ENCODE measurements around the gene ZBTB21.

Gene ZBTB21

DNA sequence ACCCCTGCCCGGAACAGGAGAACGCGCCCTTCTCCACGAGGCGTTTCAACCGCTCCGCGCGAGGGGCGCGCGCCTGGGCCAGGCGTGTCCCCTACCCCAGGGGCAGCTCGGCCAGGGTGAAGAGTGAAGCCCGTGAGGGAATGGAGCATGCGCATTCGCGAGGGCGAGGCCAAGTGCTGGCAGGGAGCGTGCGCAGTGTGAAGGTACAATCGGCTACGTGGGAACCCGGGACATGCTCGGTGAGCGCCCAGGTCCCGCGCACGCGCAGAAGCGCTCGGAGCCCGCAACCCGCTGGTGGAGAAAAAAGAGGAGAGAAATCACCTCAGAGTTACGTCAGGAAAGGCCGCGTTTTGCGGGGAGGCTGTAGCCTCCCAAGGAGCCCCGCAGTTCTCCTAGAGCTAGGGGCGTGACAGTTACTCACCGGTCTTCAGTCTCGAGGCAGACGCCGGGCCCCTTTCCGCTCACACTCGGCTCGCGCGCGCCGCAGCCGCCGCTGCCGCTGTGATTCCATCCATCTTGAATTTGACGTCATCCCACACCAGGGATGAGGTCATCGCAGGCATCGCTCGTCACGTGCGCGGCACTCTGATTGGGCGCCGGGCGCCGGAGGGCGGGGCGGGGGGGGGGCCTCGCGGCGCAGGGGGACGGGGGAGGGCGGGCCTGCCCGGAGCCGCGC is at the start of gene ZBTB21:
Gene ZBTB21 (minus strand): TSS at position 530 of the 676 bp plus-strand sequence. CDS start 16,265 bp downstream, outside the sequence.
- FAIRE-seq, result peak; percentile 62

GRCh38 chr21:42059721-42060120 is 49.6 kb upstream of the ZBTB21 start:
- no peak for FAIRE-seq

- FAIRE-seq, result no peak
Measured at GRCh38 chr21:42059141-42059540, 49.0 kb upstream of the ZBTB21 start.

- FAIRE-seq, result no peak
Measured at GRCh38 chr21:42058631-42059111, 48.5 kb upstream of the ZBTB21 start.

GRCh38 chr21:42057851-42058437 is 47.8 kb upstream of the ZBTB21 start:
- no peak for FAIRE-seq

DNA sequence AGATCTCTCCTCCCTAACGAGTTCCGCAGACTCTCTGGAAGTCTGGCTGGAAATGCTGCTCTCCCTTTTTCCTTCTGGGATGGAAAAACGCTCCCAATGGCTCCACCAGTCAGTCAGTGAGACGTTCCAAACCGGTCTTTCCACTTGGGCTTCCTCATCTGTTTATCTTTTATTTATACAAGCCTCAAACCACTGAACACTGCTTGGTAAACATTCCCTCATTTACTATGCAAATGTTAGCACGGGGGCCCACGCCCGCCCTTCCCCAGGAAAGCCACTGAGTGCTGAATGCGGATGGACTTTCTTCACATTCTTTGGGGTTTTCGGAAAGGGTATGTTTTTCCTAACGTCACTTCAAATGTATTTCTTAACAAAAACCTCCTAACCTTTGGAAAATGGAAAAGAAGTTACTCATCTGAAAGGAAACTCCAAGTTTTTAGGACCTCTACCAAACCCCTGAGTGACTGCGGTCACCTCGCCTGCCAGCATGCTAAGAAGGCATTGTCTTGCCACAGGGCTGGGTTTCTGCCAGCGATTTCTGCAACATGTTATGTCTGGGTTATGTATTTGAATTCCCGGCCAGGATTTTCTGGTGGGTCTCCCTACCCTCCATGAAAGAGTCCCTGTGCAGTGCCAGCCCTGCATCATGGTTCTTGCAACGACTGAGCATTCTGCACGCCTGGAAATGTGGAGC is 47.0 kb upstream of the ZBTB21 start:
- no peak for FAIRE-seq

DNA sequence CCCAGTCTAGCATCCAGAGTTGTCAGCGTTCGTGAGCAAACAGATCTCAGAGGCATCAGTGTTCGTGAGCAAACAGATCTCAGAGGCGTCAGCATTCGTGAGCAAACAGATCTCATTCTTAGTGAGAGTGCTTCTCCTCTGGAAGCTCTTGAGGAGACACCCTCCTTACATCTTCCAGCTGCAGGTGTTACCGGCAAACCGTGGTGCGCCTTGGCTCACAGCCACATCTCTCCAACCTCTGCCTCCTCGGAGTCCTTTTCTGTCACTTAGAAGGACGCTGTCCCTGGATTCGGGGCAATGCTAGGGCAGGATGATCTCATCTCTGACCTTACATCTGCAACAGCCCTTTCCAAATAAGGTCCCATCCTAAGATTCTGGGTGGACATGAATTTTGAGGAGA is 46.3 kb upstream of the ZBTB21 start:
- no peak for FAIRE-seq

GRCh38 chr21:42055425-42055824 is 45.3 kb upstream of the ZBTB21 start:
- FAIRE-seq, result no peak

- FAIRE-seq, result no peak
Measured at GRCh38 chr21:42051788-42052187, 41.6 kb upstream of the ZBTB21 start.

DNA sequence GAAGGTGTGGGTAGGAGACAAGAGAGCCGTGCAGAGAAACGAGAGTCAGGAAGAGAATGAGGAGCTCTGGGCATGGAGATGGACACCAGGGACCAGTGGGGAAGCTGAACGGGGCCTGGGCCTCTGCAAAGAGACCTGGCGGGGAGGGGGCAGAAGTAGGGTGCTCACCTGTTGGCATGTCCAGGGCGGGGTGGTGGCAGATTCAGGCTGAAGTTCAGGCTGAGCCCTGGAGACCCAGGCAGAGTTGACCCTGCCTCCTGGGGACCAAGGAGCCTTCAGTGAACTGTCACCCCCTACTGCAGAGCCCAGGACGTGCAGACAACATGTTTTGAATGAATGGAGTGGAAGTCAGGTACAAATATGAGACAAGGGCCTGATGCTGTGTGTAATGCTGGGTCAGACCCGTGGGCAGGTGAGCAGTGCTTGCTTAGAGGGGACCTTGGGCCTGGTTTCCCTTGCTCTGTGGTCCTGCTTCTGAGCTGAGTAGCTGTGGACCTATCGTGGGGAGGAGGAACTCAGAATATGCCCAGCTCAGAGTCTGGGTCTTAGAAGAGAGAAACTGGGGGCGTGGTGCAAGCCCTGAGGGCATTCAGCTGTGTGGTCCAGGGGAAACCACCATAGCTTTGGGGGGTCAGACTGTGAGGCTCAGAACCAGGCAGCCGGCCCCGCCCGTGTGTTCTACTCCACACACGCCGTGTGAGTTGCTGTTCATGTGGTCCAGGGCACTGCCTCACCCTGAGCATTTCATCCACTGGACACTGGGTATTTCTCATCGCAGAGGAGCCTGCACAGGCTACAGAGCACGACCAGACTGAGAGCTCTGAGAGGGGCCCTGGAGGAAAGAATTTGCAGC is 39.6 kb upstream of the ZBTB21 start:
- FAIRE-seq, result no peak

- no peak for FAIRE-seq
Measured at GRCh38 chr21:42048870-42049577, 38.9 kb upstream of the ZBTB21 start.

GRCh38 chr21:42047821-42048613 is 37.9 kb upstream of the ZBTB21 start:
- no peak for FAIRE-seq

GRCh38 chr21:42044871-42045495 is 34.8 kb upstream of the ZBTB21 start:
- FAIRE-seq, result no peak

GRCh38 chr21:42043961-42044360 is 33.8 kb upstream of the ZBTB21 start:
- no peak for FAIRE-seq

DNA sequence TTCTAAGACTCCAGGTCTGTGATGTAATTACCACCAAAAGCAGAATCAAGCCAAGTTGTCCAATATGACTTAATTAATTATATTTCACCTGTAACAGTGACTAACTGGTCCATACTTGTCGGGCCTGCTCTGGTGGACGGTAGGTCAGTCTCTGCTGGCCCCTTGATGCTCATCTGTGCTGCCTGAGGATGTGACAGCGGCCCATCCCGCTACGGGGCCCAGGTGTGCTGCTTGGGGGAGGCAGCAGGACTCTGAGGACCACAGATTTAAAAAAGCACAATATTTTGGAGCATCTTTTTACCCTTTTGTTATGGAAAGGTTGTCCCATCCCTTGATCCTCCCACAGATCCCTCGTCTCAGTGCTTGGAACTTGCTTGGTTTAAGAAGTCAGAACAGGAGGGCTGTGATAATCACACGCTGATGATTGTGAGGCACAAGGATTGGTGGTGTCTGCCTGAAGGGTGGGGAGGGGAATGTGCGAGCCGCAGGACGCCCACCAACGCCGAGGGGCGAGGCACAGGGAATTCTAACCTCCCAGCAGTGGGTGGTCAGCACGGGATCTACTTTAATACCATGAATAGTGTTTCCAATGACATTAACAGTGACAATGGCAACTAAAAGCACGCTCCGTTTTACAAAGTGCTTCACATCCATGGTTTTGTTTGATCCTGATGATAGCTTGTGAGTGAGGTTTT is 33.2 kb upstream of the ZBTB21 start:
- FAIRE-seq, result no peak

GRCh38 chr21:42042651-42043050 is 32.5 kb upstream of the ZBTB21 start:
- FAIRE-seq, result no peak

DNA sequence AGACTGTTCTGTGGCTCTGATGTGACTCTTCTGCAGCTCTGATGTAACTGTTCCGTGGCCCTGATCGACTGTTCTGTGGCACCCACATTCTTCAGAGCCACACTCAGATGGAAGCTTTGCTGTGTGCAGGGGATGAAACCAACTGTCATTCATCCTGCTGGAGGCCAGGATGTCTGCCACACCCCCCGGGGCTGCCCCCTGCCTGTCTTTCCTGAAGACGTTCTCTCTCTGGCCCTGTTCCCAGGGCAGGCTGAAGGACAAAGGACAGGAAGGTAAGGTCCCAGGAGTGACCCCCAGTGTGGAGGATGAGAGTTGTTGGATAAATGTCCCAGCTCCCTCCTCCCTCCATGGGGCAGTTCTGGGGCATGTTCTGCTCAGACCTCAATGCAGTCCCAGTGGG is 31.6 kb upstream of the ZBTB21 start:
- no peak for FAIRE-seq

GRCh38 chr21:42041246-42041645 is 31.1 kb upstream of the ZBTB21 start:
- FAIRE-seq, result no peak

- no peak for FAIRE-seq
Measured at GRCh38 chr21:42040411-42041180, 30.4 kb upstream of the ZBTB21 start.

DNA sequence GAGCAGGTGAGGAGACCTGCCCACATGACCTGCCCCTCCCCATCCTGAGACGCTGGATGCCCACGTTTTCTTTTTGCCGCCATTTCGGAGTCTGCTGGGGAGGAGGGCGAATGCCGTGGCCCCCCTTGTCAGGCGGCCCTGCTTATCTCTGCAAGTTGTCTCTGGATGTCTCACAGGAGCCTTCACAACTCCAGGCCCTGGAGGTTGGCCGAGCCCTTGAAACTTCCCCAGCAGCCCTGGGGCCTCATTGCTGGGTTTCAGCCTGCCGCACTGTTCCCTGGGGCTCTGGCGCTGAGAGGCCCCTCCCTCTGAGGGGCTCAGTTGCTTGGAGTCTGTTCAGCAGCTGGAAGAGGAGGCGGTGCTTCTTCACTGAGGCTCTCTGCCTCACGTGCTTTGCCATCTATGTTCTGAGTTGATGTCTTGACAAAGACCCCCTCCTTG is 29.8 kb upstream of the ZBTB21 start:
- FAIRE-seq, result no peak

Measured in A204.1 (cell line).